GM18505 (cell line): Measurements from ENCODE around the gene TIE1.
"Not testable (repeated sequence)": the region's sequence is repeated elsewhere in the genome, so short reads cannot be mapped to it uniquely, and the experiment has no call there.

ENCODE experiments used
- ATAC-seq: cut with Tn5 transposase; IDR thresholded peaks from one replicate; pipeline ENCODE4 v1.9.1; 2021; ENCODE audit not compliant: unreplicated experiment
- POLR2A ChIP-seq: IDR thresholded peaks from 4 replicates; pipeline ENCODE4 v1.6.1; 2011; ENCODE audit warnings: borderline replicate concordance; ENCODE audit not compliant: insufficient read depth, insufficient read length; ENCODE audit errors: extremely low read depth

Gene TIE1

GRCh38 chr1:43363935-43364525 is 63.2 kb downstream of the TIE1 start:
- no peak for ATAC-seq

GRCh38 chr1:43365678-43366077 is 64.9 kb downstream of the TIE1 start:
- ATAC-seq, result no peak
- TF ChIP-seq POLR2A, result no peak

More at GRCh38 chr1:43363935-43364525, 63.2 kb downstream of the TIE1 start:
- TF ChIP-seq POLR2A, result no peak

GRCh38 chr1:43366179-43366578 is 65.4 kb downstream of the TIE1 start:
- TF ChIP-seq POLR2A, result no peak
- no peak for ATAC-seq

- no peak for TF ChIP-seq POLR2A
- ATAC-seq, result no peak
These were observed 65.8 kb downstream of the TIE1 start for GRCh38 chr1:43366601-43367025.

GRCh38 chr1:43367026-43367903 is 66.5 kb downstream of the TIE1 start:
- ATAC-seq, result peak; percentile 40
- peak; percentile 31 for TF ChIP-seq POLR2A

- ATAC-seq, result peak; percentile 72
- peak; percentile 92 for TF ChIP-seq POLR2A
These were observed 67.3 kb downstream of the TIE1 start, which contains the start of gene ELOVL1 for GRCh38 chr1:43367904-43368645. Gene ELOVL1, minus strand, starts transcription at chr1:43368011. Its CDS starts 2,402 bp downstream, at chr1:43365609.

GRCh38 chr1:43368646-43369020 is 67.9 kb downstream of the TIE1 start:
- no peak for ATAC-seq
- no peak for TF ChIP-seq POLR2A

GRCh38 chr1:43369779-43370178 is 69.0 kb downstream of the TIE1 start:
- ATAC-seq, result not testable (repeated sequence)

- ATAC-seq, result no peak
- TF ChIP-seq POLR2A, result no peak
These were observed 69.8 kb downstream of the TIE1 start for GRCh38 chr1:43370564-43370963.

GRCh38 chr1:43372172-43372571 is 71.4 kb downstream of the TIE1 start:
- no peak for TF ChIP-seq POLR2A
- no peak for ATAC-seq
